Lower leg skin (tissue), 4 donors: ENCODE results near the gene IMPDH1. TPM values are rescaled to one million over a fixed set of nuclear protein-coding genes. Genes with fewer than 3 reads are reported as not detected.
"Not testable (repeated sequence)": the region's sequence is repeated elsewhere in the genome, so short reads cannot be mapped to it uniquely, and the experiment has no call there.

Experiments
- DNase-seq, 2 donors: peaks; one replicate each; pipeline ENCODE4 v3.0.0-alpha.2; 2019; ENCODE audit warnings: low spot score in 2 of 2
- H3K4me3 ChIP-seq: fragments of 200-600 bp; sonication (generic); 2 replicates; pipeline ENCODE4 v1.5.1; 2017; ENCODE audit warnings: mild to moderate bottlenecking, low read depth; ENCODE audit not compliant: poor library complexity, severe bottlenecking
- CTCF ChIP-seq, 3 donors: fragments of 450-650 bp; IDR thresholded peaks; one replicate each; pipeline ENCODE4 v1.5.1; 2016; ENCODE audit warnings: antibody characterized with exemption in 3 of 3, mild to moderate bottlenecking in 3 of 3, moderate library complexity in 2 of 3
- POLR2A ChIP-seq, 2 donors: fragments of 450-650 bp; IDR thresholded peaks; one replicate each; pipeline ENCODE4 v1.6.1; 2016 to 2017; ENCODE audit warnings: antibody characterized with exemption in 2 of 2, mild to moderate bottlenecking in 1 of 2, moderate library complexity in 1 of 2
- WGBS, 2 donors: methylation state at CpG; one replicate each; pipeline ENCODE4 v1.1.5; 2018; 5-methylcytosine and 5-hydroxymethylcytosine counted together
- intact Hi-C: fragments of 100-400 bp; cut with DNase I; formaldehyde crosslinking; loops from one replicate; pipeline ENCODE4 v1.15.0; 2023; ENCODE audit warnings: low total_unique reads
- total RNA-seq, 4 donors: library from RNA; depleted of rRNA; stranded (reverse); fragments of >200 nt; gene quantifications; one replicate each; pipeline ENCODE4 v1.1.0, GENCODE V29; 2016

Gene IMPDH1
- total RNA-seq, result 10 to 100 TPM; 45.6 to 71.7 (median 48.7) TPM

- peak within 1 kb of the TSS; percentile 31 for H3K4me3 ChIP-seq
- 0% methylated on average over 39 to 57 of the region's 87 CpGs for WGBS, 2 donors
- peak; percentile 87 to 98 for DNase-seq
- TF ChIP-seq POLR2A (IDR thresholded peaks at IDR 0.05) (no peak), CTCF (IDR thresholded peaks at IDR 0.05) (no peak)
- intact Hi-C loops, result no loop called here
These were observed at the start of gene IMPDH1 for GRCh38 chr7:128409596-128410450. Gene IMPDH1, minus strand, starts transcription at chr7:128409982. Its CDS starts 81 bp downstream, at chr7:128409901.

- WGBS, 2 donors, result 34% methylated on average over 5 of the region's 5 CpGs
- H3K4me3 ChIP-seq, result no peak overlapping the region
- intact Hi-C loops, result no loop called here
- DNase-seq, result peak; percentile 74 to 88
- peak in 1 of 3 donors; percentile 80 for TF ChIP-seq CTCF (IDR thresholded peaks at IDR 0.05)
- TF ChIP-seq POLR2A (IDR thresholded peaks at IDR 0.05), result no peak
These were observed 49.7 kb upstream of the IMPDH1 start for GRCh38 chr7:128459394-128459878.

- intact Hi-C loops, result no loop called here
- TF ChIP-seq CTCF (IDR thresholded peaks at IDR 0.05), result no peak
- TF ChIP-seq POLR2A (IDR thresholded peaks at IDR 0.05), result no peak
- WGBS, 2 donors, result 37 to 44% methylated on average over 3 of the region's 3 CpGs
- no peak for DNase-seq
- no peak overlapping the region for H3K4me3 ChIP-seq
These were observed 49.2 kb upstream of the IMPDH1 start for GRCh38 chr7:128458956-128459355.

GRCh38 chr7:128457385-128457784 lies 47.6 kb upstream of the IMPDH1 start:
- intact Hi-C loops, DNase-seq, H3K4me3 ChIP-seq: not testable (repeated sequence)
- 59 to 63% methylated on average over 6 of the region's 6 CpGs for WGBS, 2 donors

- TF ChIP-seq CTCF (IDR thresholded peaks at IDR 0.05) (no peak), POLR2A (IDR thresholded peaks at IDR 0.05) (no peak)
- DNase-seq, result no peak
- intact Hi-C loops, result no loop called here
- 2 to 5% methylated on average over 5 of the region's 5 CpGs for WGBS, 2 donors
- peak overlapping the region; percentile 77 for H3K4me3 ChIP-seq
These were observed 46.5 kb upstream of the IMPDH1 start for GRCh38 chr7:128456255-128456725.

GRCh38 chr7:128455543-128456254 lies 45.9 kb upstream of the IMPDH1 start, which contains the start of gene HILPDA:
Gene HILPDA, plus strand, starts transcription at chr7:128455878. Its CDS starts 1,391 bp downstream, at chr7:128457269.
- TF ChIP-seq CTCF (IDR thresholded peaks at IDR 0.05) (no peak), POLR2A (IDR thresholded peaks at IDR 0.05) (no peak)
- H3K4me3 ChIP-seq, result peak within 1 kb of the TSS; percentile 77
- intact Hi-C loops, result no loop called here
- DNase-seq, result peak; percentile 91 to 98
- 0% methylated on average over 43 to 50 of the region's 64 CpGs for WGBS, 2 donors
